ENCODE measurements around the gene PLEKHO2.

PLEKHO2 gene

DNA sequence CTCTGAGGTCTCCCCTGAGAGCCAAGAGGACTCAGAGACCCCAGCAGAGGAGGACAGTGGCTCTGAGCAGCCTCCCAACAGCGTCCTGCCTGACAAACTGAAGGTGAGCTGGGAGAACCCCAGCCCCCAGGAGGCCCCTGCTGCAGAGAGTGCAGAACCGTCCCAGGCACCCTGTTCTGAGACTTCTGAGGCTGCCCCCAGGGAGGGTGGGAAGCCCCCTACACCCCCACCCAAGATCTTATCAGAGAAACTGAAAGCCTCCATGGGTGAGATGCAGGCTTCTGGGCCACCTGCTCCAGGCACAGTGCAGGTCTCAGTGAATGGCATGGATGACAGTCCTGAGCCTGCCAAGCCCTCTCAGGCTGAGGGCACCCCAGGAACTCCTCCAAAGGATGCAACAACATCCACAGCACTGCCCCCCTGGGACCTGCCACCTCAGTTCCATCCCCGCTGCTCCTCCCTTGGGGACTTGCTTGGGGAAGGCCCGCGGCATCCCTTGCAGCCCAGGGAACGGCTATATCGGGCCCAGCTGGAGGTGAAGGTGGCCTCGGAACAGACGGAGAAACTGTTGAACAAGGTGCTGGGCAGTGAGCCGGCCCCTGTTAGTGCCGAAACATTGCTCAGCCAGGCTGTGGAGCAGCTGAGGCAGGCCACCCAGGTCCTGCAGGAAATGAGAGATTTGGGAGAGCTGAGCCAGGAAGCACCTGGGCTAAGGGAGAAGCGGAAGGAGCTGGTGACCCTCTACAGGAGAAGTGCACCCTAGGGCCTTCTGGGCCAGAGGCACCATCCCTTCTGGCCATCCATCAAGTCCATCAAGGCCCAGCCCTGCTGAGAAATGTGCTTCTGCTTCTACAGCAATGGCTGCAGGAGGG lies 23.6 kb downstream of the PLEKHO2 start:
- TF ChIP-seq, protein P1, sequence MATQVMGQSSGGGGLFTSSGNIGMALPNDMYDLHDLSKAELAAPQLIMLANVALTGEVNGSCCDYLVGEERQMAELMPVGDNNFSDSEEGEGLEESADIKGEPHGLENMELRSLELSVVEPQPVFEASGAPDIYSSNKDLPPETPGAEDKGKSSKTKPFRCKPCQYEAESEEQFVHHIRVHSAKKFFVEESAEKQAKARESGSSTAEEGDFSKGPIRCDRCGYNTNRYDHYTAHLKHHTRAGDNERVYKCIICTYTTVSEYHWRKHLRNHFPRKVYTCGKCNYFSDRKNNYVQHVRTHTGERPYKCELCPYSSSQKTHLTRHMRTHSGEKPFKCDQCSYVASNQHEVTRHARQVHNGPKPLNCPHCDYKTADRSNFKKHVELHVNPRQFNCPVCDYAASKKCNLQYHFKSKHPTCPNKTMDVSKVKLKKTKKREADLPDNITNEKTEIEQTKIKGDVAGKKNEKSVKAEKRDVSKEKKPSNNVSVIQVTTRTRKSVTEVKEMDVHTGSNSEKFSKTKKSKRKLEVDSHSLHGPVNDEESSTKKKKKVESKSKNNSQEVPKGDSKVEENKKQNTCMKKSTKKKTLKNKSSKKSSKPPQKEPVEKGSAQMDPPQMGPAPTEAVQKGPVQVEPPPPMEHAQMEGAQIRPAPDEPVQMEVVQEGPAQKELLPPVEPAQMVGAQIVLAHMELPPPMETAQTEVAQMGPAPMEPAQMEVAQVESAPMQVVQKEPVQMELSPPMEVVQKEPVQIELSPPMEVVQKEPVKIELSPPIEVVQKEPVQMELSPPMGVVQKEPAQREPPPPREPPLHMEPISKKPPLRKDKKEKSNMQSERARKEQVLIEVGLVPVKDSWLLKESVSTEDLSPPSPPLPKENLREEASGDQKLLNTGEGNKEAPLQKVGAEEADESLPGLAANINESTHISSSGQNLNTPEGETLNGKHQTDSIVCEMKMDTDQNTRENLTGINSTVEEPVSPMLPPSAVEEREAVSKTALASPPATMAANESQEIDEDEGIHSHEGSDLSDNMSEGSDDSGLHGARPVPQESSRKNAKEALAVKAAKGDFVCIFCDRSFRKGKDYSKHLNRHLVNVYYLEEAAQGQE (IDR thresholded peaks at IDR 0.05; ENCODE audit: insufficient read depth in 1 of 2, low read depth in 2 of 2, low read length in 2 of 2): no peak
- TF ChIP-seq POLR2AphosphoS5 (IDR thresholded peaks at IDR 0.05; ENCODE audit: low read depth, low read length) (no peak), SIN3A (IDR thresholded peaks at IDR 0.05; ENCODE audit: borderline replicate concordance, insufficient read depth, low read length) (no peak), FOXP2 (optimal IDR thresholded peaks at IDR 0.05; ENCODE audit: borderline replicate concordance, extremely low read depth, extremely low read length, insufficient read depth) (no peak), TAF1 (IDR thresholded peaks at IDR 0.05; ENCODE audit: borderline replicate concordance, insufficient read depth, low read length) (no peak)

DNA sequence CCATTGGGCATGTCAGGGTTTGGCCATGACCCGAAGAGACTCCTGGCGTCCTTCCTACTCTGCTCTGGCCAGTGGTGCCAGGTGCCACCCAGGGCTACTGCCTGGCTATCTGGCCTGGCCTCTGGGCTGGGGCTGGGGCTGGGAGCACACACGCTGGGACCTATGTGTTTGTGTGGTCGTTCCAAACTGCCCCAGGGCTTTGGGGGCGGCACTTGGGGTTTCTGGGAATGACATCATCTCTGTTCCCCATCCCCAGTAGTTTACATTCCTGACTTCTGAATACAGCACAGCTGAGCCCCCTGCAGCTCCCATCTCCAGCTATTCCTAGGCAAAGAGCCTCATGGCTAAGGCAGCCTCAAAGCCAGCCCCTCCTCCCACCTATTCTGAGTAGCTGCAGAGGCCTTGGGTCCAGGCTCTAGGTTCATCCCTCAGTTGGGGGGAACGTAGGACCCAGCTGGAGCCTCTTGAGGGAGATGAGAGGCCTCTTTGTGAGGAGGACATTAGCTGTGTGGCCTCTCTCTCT lies 24.3 kb downstream of the PLEKHO2 start:
- no peak for TF ChIP-seq SIN3A (IDR thresholded peaks at IDR 0.05; ENCODE audit: borderline replicate concordance, insufficient read depth, low read length)
- no peak for TF ChIP-seq FOXP2 (optimal IDR thresholded peaks at IDR 0.05; ENCODE audit: borderline replicate concordance, extremely low read depth, extremely low read length, insufficient read depth)
- TF ChIP-seq, protein P1 (IDR thresholded peaks at IDR 0.05; ENCODE audit: insufficient read depth in 1 of 2, low read depth in 2 of 2, low read length in 2 of 2): no peak
- TF ChIP-seq POLR2AphosphoS5 (IDR thresholded peaks at IDR 0.05; ENCODE audit: low read depth, low read length): no peak
- no peak for TF ChIP-seq TAF1 (IDR thresholded peaks at IDR 0.05; ENCODE audit: borderline replicate concordance, insufficient read depth, low read length)

DNA sequence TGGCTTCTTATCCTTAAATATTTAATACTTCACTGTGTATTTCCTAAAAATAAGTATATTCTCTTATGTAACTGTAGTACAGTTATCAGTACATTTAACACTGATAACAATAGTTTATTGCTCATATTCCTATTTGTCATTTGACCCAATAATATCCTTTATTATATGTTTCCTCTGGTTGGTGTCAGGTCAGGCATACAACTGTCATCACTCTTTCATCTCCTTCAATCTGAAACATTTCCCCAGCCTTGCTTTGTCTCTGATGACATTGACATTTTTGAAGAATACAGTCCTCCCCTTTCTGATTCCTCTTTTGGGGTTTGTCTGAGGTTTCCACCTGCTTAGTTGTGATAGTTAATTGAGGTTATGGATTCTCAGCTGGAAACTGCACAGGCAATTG lies 27.8 kb downstream of the PLEKHO2 start:
- TF ChIP-seq, protein P1 (IDR thresholded peaks at IDR 0.05; ENCODE audit: insufficient read depth in 1 of 2, low read depth in 2 of 2, low read length in 2 of 2): no peak
- no peak for TF ChIP-seq POLR2AphosphoS5 (IDR thresholded peaks at IDR 0.05; ENCODE audit: low read depth, low read length)
- no peak for TF ChIP-seq SIN3A (IDR thresholded peaks at IDR 0.05; ENCODE audit: borderline replicate concordance, insufficient read depth, low read length)
- TF ChIP-seq FOXP2 (optimal IDR thresholded peaks at IDR 0.05; ENCODE audit: borderline replicate concordance, extremely low read depth, extremely low read length, insufficient read depth): no peak

DNA sequence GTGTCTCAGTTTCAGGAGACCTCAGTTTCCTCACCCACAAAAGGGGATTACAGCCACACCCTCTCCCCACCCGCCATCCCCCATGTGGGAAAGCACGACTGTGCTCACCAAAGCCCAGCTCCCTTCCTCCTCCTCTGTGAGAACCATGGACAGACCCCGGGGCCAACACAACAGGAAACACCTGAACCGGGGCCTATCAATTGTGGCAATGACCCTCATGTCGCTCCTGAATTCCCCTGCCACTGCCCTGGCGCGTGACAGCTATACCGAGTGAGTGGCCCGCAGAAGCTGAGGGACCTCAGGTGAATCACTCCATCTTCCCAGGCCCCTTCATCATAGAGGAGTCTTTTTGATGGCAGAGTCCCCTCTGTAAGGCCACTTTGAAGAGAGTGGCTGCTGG lies 28.6 kb downstream of the PLEKHO2 start:
- no peak for TF ChIP-seq SIN3A (IDR thresholded peaks at IDR 0.05; ENCODE audit: borderline replicate concordance, insufficient read depth, low read length)

DNA sequence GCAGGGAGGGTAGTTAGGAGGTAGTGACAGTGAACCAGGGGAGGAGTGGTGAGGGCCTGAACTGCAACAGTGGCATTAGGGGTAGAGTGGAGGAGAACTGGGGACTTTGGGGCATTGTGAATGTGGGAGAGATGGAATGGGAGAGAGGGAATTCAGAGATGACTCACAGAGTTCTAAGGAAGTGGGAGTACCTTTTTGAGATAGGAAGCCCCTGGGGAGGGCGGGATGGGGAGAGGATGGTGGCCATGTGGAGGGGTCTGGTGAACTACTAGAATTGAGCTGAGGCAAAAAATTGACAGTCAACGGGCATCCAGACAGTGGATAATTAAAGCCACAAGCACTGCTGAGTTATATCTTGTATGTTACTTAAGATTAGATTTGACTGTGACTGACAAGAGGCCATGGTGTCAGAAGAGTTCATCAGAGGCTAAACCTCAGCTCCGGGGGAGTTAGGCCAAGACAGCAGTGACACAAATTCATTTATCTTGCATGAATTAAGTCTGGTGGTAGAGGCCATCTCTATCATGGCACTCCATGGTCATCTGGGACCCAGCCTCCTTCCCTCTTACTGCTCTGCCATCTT lies 34.0 kb downstream of the PLEKHO2 start:
- TF ChIP-seq TAF1 (IDR thresholded peaks at IDR 0.05; ENCODE audit: borderline replicate concordance, insufficient read depth, low read length) (no peak), POLR2AphosphoS5 (IDR thresholded peaks at IDR 0.05; ENCODE audit: low read depth, low read length) (no peak)
- TF ChIP-seq, protein P1 (IDR thresholded peaks at IDR 0.05; ENCODE audit: insufficient read depth in 1 of 2, low read depth in 2 of 2, low read length in 2 of 2): no peak

Data from PFSK-1 (cell line).